Measurements from ENCODE around the gene GMDS.

GMDS gene

DNA sequence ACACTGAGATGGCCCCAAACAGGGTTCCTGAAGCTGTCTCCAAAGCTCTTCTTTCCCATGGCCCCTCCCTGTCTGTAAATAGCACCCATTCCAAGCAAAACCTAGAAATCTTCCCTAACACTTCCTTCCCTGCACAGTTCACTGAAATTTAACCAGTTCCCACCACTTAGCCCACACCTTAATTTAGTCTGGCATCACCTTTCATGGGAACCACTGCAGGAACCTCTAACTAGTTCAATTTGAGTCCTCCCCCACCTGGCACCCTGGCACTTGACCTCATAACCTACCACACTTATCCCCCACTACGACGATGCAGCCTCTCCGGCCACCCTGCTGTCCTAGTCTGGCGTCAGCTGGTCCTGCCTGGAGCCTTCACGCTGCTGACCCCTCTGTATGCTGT is 278.7 kb downstream of the GMDS start:
- H3K4me3 ChIP-seq (ENCODE audit: control insufficient read depth, low read depth, low read length) = no peak overlapping the region
- no peak for DNase-seq (ENCODE audit: low read depth)
- TF ChIP-seq, protein P1, sequence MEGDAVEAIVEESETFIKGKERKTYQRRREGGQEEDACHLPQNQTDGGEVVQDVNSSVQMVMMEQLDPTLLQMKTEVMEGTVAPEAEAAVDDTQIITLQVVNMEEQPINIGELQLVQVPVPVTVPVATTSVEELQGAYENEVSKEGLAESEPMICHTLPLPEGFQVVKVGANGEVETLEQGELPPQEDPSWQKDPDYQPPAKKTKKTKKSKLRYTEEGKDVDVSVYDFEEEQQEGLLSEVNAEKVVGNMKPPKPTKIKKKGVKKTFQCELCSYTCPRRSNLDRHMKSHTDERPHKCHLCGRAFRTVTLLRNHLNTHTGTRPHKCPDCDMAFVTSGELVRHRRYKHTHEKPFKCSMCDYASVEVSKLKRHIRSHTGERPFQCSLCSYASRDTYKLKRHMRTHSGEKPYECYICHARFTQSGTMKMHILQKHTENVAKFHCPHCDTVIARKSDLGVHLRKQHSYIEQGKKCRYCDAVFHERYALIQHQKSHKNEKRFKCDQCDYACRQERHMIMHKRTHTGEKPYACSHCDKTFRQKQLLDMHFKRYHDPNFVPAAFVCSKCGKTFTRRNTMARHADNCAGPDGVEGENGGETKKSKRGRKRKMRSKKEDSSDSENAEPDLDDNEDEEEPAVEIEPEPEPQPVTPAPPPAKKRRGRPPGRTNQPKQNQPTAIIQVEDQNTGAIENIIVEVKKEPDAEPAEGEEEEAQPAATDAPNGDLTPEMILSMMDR (IDR thresholded peaks at IDR 0.05; ENCODE audit: control insufficient read depth, insufficient read depth, low read depth, low read length, missing control alignments) = no peak

DNA sequence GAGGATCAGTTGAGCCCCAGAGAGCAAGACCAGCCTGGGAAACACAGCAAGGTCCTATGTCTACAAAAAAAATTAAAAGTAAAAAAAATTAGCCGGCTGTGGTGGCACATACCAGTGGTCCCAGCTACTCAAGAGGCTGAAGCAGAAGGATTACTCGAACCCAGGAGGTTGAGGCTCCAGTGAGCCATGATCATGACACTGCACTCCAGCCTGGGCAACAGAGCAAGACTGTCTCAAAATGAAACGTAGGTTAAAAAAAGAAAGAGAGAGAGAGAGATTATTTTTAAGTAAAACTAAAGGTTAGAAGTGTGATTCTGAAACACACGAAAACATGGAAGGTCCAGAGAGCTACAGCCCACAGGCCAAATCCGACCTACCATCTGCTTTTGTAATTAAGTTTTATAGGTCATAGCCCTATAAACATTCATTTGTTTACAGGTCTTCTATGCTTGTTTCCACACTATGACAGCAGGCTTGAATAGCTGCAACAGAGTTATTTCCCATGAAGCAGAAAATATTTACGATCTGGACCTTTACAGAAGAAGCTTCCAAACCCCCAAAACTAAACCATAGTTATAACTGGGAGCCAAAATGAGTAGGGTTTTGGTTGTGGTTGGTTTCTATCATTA is 279.7 kb downstream of the GMDS start:
- TF ChIP-seq, protein P1 (IDR thresholded peaks at IDR 0.05; ENCODE audit: control insufficient read depth, insufficient read depth, low read depth, low read length, missing control alignments) = no peak
- H3K4me3 ChIP-seq (ENCODE audit: control insufficient read depth, low read depth, low read length) = no peak overlapping the region
- no peak for DNase-seq (ENCODE audit: low read depth)

DNA sequence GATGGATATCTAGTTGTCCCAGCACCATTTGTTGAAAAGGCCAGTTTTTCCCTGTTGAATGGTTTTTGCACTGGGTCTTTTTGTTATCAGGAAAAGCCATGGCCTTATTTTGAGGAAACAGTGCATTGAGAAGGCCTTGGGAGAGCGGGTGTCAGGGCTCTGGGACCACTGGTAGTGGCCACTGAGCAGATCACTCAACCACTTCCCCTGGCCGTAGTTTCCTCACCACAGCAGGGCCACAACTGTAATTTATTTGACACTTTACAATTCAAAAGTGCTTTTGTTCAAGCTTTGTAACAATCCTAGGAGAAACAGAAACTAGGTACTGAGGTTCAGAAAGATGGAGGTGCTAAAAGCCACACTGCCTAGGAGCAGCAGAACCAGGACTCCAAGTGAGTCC is 281.8 kb downstream of the GMDS start:
- no peak for DNase-seq (ENCODE audit: low read depth)

DNA sequence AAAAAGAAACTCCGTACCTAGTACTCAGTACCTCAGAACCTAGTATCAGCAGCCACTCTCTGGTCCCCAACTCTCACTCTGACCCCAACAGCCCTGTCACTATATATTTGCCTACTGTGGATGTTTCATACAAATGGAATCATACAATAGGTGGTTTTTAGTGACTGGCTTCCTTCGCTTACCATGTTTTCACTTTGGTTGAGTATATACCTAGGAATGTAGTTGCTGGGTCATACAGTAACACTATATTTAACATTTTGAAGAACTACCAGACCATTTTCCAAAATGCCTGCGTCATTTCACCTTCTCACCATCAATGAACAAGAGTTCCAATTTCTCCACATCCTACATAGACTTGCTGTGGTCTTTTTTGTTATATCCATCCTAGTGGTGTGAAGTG is 283.2 kb downstream of the GMDS start:
- no peak for DNase-seq (ENCODE audit: low read depth)
- TF ChIP-seq, protein P1 (IDR thresholded peaks at IDR 0.05; ENCODE audit: control insufficient read depth, insufficient read depth, low read depth, low read length, missing control alignments) = no peak
- no peak overlapping the region for H3K4me3 ChIP-seq (ENCODE audit: control insufficient read depth, low read depth, low read length)

More for the DNA sequence above, 281.8 kb downstream of the GMDS start:
- H3K4me3 ChIP-seq (ENCODE audit: control insufficient read depth, low read depth, low read length) = no peak overlapping the region
- TF ChIP-seq, protein P1 (IDR thresholded peaks at IDR 0.05; ENCODE audit: control insufficient read depth, insufficient read depth, low read depth, low read length, missing control alignments) = no peak

DNA sequence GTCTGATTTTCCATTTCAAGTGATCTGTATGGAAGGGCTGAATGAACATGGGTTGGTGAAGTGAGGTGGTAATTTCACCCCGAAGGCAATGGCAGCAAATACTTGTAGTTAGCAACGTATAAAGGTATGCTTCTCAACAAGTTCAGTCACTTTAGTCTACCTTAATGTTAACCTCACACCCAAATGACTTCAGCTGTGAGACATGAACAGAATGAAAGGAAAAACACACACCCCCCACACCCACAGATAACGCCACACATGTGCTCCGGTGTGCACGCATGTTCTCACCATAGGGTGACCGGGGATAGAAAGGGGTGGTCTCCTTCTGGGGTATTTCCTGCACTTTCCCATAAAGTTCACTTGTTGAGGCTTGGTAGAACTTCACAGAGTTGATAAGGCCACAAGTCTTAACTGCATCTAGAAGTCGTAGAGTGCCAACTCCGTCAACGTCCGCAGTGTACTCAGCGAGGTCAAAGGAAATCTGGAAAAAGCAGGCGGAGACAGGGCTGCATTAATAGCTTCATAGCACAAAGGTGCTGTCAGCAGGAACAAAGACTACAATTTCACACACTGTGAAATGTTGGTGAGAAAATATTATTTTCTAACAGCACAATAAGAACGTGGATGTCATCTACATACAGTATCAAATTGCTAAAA is 284.8 kb downstream of the GMDS start:
- TF ChIP-seq, protein P1 (IDR thresholded peaks at IDR 0.05; ENCODE audit: control insufficient read depth, insufficient read depth, low read depth, low read length, missing control alignments) = no peak
- H3K4me3 ChIP-seq (ENCODE audit: control insufficient read depth, low read depth, low read length) = no peak overlapping the region
- DNase-seq (ENCODE audit: low read depth) = no peak

DNA sequence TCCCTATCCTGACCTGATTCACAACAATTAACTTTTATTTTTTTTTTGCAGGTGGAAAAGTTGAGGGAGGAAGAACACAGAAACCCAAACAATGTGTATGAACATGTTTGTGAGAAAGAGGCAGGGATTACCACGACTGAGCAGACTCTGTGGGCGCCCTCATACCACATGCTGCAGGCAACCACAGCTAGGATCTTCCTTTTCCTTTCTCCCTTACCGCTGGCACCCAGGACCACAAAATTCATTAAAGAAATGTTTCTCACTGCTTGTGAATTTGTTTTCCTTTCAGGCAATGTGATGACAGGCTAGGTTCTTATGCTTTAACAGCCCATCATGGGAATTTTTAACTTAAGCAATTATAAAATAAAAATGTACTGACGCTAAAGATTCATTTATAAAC is 287.1 kb downstream of the GMDS start:
- H3K4me3 ChIP-seq (ENCODE audit: control insufficient read depth, low read depth, low read length) = no peak overlapping the region
- TF ChIP-seq, protein P1 (IDR thresholded peaks at IDR 0.05; ENCODE audit: control insufficient read depth, insufficient read depth, low read depth, low read length, missing control alignments) = no peak
- DNase-seq (ENCODE audit: low read depth) = no peak

All from AG09309 (cell line).